OCI-LY7 (cell line): ENCODE results near the gene MKNK1.

Experiments
- CTCF ChIP-seq: fragments of 200-600 bp; sonication (generic); conservative IDR thresholded peaks from 2 replicates; pipeline ENCODE4 v1.5.1; 2014; ENCODE audit warnings: mild to moderate bottlenecking, antibody characterized with exemption, low read length, moderate library complexity, mixed read lengths
- EZH2phosphoT487 ChIP-seq: fragments of 200-600 bp; sonication (generic); IDR thresholded peaks from 2 replicates; pipeline ENCODE4 v1.6.1; 2018; ENCODE audit warnings: low read depth, borderline replicate concordance, mild to moderate bottlenecking, mixed run types, antibody characterized with exemption, low read length, moderate library complexity, mixed read lengths

GRCh38 chr1:46520063-46520911 lies 83.8 kb downstream of the MKNK1 start:
- no peak for TF ChIP-seq CTCF
- no peak for TF ChIP-seq EZH2phosphoT487
